HepG2 (cell line): Measurements from ENCODE around the gene LYPD6B. TPM values are rescaled to one million over a fixed set of nuclear protein-coding genes. Genes with fewer than 3 reads are reported as not detected.

Source experiments
- ATAC-seq: fragments of 200-7000 bp; cut with Tn5 transposase; 3 replicates; pipeline ENCODE4 v1.9.1; 2020; ENCODE audit warnings: mild to moderate bottlenecking, moderate library complexity
- BruUV-seq: library from RNA; stranded (reverse); fragments of 400-500 nt; replicated peaks from 2 replicates; lab custom pipeline; 2021; lab: Mats Ljungman, UMichigan
- CTCF ChIA-PET: fragments of 300-600 bp; formaldehyde crosslinking; extraction: SDS; loops from one replicate; lab custom pipeline; 2021; ENCODE audit warnings: low total read pairs, inconsistent platforms, low intra/inter-chr PET ratio; lab: Yijun Ruan, JAX
- POLR2A ChIA-PET: fragments of 350-600 bp; sonication (Branson Sonifier 250); formaldehyde crosslinking; loops from one replicate; lab custom pipeline; 2020; ENCODE audit warnings: antibody characterized with exemption, inconsistent platforms; lab: Yijun Ruan, JAX
- DNase-seq: peaks from one replicate; pipeline ENCODE4 v3.0.0-alpha.2; 2015; ENCODE audit warnings: low spot score
- FAIRE-seq: peaks from 3 replicates; lab custom pipeline; 2011; peaks lifted over from hg19 to GRCh38; lab: Jason Lieb, UNC
- H2AFZ ChIP-seq: one replicate; pipeline ENCODE4 v1.6.1; 2011; ENCODE audit warnings: low read length, inconsistent platforms
- H3K27ac ChIP-seq: fragments of 300-600 bp; 3 replicates; pipeline ENCODE4 v1.8.0; 2011; ENCODE audit warnings: mixed run types, mild to moderate bottlenecking, mixed read lengths, low read length, inconsistent platforms; ENCODE audit not compliant: insufficient read depth; ENCODE audit errors: extremely low read length
- H3K27me3 ChIP-seq, 2 experiments: fragments of 200-600 bp in 1 of 2; 2 replicates in 1 of 2; 3 replicates in 1 of 2; pipeline versions ENCODE4 v1.6.0 to v1.8.0; 2011; ENCODE audit warnings: low read length in 2 of 2, mild to moderate bottlenecking in 2 of 2, moderate library complexity in 2 of 2, inconsistent platforms in 1 of 2; ENCODE audit not compliant: insufficient read depth in 2 of 2, control insufficient read depth in 1 of 2
- H3K36me3 ChIP-seq, 2 experiments: fragments of 200-600 bp in 1 of 2; replicated peaks in 1 of 2; 2 replicates in 1 of 2; 3 replicates in 1 of 2; pipeline versions ENCODE4 v1.5.1 to v1.8.0; 2011; ENCODE audit warnings: low read length in 2 of 2, inconsistent platforms in 1 of 2; ENCODE audit not compliant: insufficient read depth in 2 of 2, control insufficient read depth in 1 of 2
- H3K4me1 ChIP-seq: 2 replicates; pipeline ENCODE4 v1.5.1; 2012; ENCODE audit warnings: low read length, inconsistent platforms; ENCODE audit not compliant: insufficient read depth
- H3K4me2 ChIP-seq: 2 replicates; pipeline ENCODE4 v1.6.0; 2011; ENCODE audit warnings: low read depth, low read length, inconsistent platforms
- H3K4me3 ChIP-seq, 3 experiments: fragments of 200-600 bp in 1 of 3; sonication (generic), shearing (Covaris generic) in 1 of 3; replicated peaks in 1 of 3; 2 replicates each; pipeline ENCODE4 v1.5.1; 2011 to 2016; ENCODE audit warnings: low read length in 3 of 3, inconsistent platforms in 2 of 3, low read depth in 2 of 3, mild to moderate bottlenecking in 2 of 3, control low read depth in 1 of 3, mixed read lengths in 1 of 3; ENCODE audit not compliant: insufficient read depth in 1 of 3
- H3K79me2 ChIP-seq: one replicate; pipeline ENCODE4 v1.6.1; 2011; ENCODE audit warnings: low read length, inconsistent platforms; ENCODE audit not compliant: insufficient read depth
- H3K9ac ChIP-seq: 2 replicates; pipeline ENCODE4 v1.6.0; 2011; ENCODE audit warnings: mild to moderate bottlenecking, low read depth, low read length, inconsistent platforms; ENCODE audit not compliant: insufficient read depth
- H3K9me3 ChIP-seq: 2 replicates; pipeline ENCODE4 v1.5.1; 2012; ENCODE audit warnings: mild to moderate bottlenecking, low read length
- H4K20me1 ChIP-seq: 2 replicates; pipeline ENCODE4 v1.6.0; 2011; ENCODE audit warnings: inconsistent platforms, mild to moderate bottlenecking, low read length, moderate library complexity; ENCODE audit not compliant: insufficient read depth
- AGO2 ChIP-seq: fragments of 200-400 bp; formaldehyde crosslinking; optimal IDR thresholded peaks from 2 replicates; pipeline ENCODE3; 2017; ENCODE audit warnings: mild to moderate bottlenecking, low read depth, low read length, moderate library complexity
- ATF5 ChIP-seq: sonication (generic); formaldehyde crosslinking; IDR thresholded peaks from 2 replicates; pipeline ENCODE4 v1.4.0; 2020; ENCODE audit warnings: mild to moderate bottlenecking, low read depth, missing genetic modification reagents
- CCAR2 ChIP-seq: fragments of 200-400 bp; formaldehyde crosslinking; optimal IDR thresholded peaks from 2 replicates; pipeline ENCODE3; 2018; ENCODE audit warnings: low read depth, mild to moderate bottlenecking, low read length, moderate library complexity
- CREBL2 ChIP-seq: sonication (generic); formaldehyde crosslinking; IDR thresholded peaks from 2 replicates; pipeline ENCODE4 v1.8.1; 2023; ENCODE audit warnings: missing genetic modification reagents, mild to moderate bottlenecking, borderline replicate concordance
- FOXP4 ChIP-seq: sonication (generic); formaldehyde crosslinking; IDR thresholded peaks from 2 replicates; pipeline ENCODE4 v1.4.0; 2020; ENCODE audit warnings: missing genetic modification reagents
- GFI1 ChIP-seq: sonication (generic); formaldehyde crosslinking; IDR thresholded peaks from 2 replicates; pipeline ENCODE4 v1.5.0; 2020; ENCODE audit warnings: missing genetic modification reagents, mild to moderate bottlenecking, borderline replicate concordance
- NFKBIZ ChIP-seq: IDR thresholded peaks from 2 replicates; pipeline ENCODE4 v1.6.1; 2018; ENCODE audit warnings: missing genetic modification reagents, missing compliant biosample characterization
- POLR2A ChIP-seq, 2 experiments: IDR thresholded peaks; 2 replicates each; pipeline ENCODE4 v1.6.1; 2011; ENCODE audit warnings: low read depth in 2 of 2, low read length in 2 of 2, mild to moderate bottlenecking in 1 of 2, moderate library complexity in 1 of 2; ENCODE audit not compliant: insufficient read depth in 1 of 2
- POLR2AphosphoS5 ChIP-seq: IDR thresholded peaks from 2 replicates; pipeline ENCODE4 v1.6.1; 2012; ENCODE audit warnings: low read depth, low read length
- SIX1 ChIP-seq: sonication (generic); formaldehyde crosslinking; IDR thresholded peaks from 2 replicates; pipeline ENCODE4 v1.4.0; 2020; ENCODE audit warnings: missing genetic modification reagents, borderline replicate concordance
- SKIL ChIP-seq: sonication (generic); formaldehyde crosslinking; IDR thresholded peaks from 2 replicates; pipeline ENCODE4 v1.8.0; 2022; ENCODE audit warnings: missing genetic modification reagents, mild to moderate bottlenecking, moderate library complexity, borderline replicate concordance
- SMAD1 ChIP-seq: sonication (generic); formaldehyde crosslinking; IDR thresholded peaks from 2 replicates; pipeline ENCODE4 v1.4.0; 2020; ENCODE audit warnings: missing genetic modification reagents, low read depth, mild to moderate bottlenecking, borderline replicate concordance
- ZNF124 ChIP-seq: sonication (generic); formaldehyde crosslinking; IDR thresholded peaks from 2 replicates; pipeline ENCODE4 v1.4.0; 2020; ENCODE audit warnings: missing genetic modification reagents
- ZNF564 ChIP-seq: sonication (generic); formaldehyde crosslinking; IDR thresholded peaks from 2 replicates; pipeline ENCODE4 v1.8.1; 2023; ENCODE audit warnings: mild to moderate bottlenecking, missing genetic modification reagents
- ZNF616 ChIP-seq: sonication (generic); formaldehyde crosslinking; IDR thresholded peaks from 2 replicates; pipeline ENCODE4 v1.5.0; 2020; ENCODE audit warnings: low read depth, mild to moderate bottlenecking, missing genetic modification reagents
- ZNF629 ChIP-seq: sonication (generic); formaldehyde crosslinking; conservative IDR thresholded peaks from 2 replicates; pipeline ENCODE4 v1.5.0; 2020; ENCODE audit warnings: missing genetic modification reagents
- ZSCAN12 ChIP-seq: sonication (generic); formaldehyde crosslinking; IDR thresholded peaks from 2 replicates; pipeline ENCODE4 v1.9.0; 2021; ENCODE audit warnings: mild to moderate bottlenecking, missing genetic modification reagents
- ZSCAN20 ChIP-seq: sonication (generic); formaldehyde crosslinking; IDR thresholded peaks from 2 replicates; pipeline ENCODE4 v1.4.0; 2020; ENCODE audit warnings: missing genetic modification reagents, mild to moderate bottlenecking, borderline replicate concordance
- ZSCAN22 ChIP-seq: sonication (generic); formaldehyde crosslinking; IDR thresholded peaks from 2 replicates; pipeline ENCODE4 v1.4.0; 2020; ENCODE audit warnings: mild to moderate bottlenecking, missing genetic modification reagents
- WGBS: methylation state at CpG from one replicate; pipeline ENCODE4 v1.1.6; 2017; ENCODE audit warnings: low lambda C conversion rate; 5-methylcytosine and 5-hydroxymethylcytosine counted together
- in situ Hi-C: cut with HindIII; loops from 2 replicates; pipeline ENCODE4 v1.10.0; 2017; ENCODE audit warnings: low pct_unique_long_range_greater_than_20kb; ENCODE audit not compliant: extremely low pct_ligation_motif_present
- intact Hi-C: fragments of 100-400 bp; cut with micrococcal nuclease; formaldehyde crosslinking; loops from one replicate; pipeline ENCODE4 v1.10.0; 2022; ENCODE audit not compliant: unreplicated experiment
- polyA plus RNA-seq, 8 experiments: library from polyadenylated mRNA; depleted of rRNA in 3 of 8; stranded (reverse) in 7 of 8; unstranded in 1 of 8; fragments of >200 nt; fragmentation: Illumina TruSeq in 4 of 8; extraction: Trizol in 4 of 8; gene quantifications; 2 replicates each; pipeline versions ENCODE4 v1.2.1 to v1.2.3, GENCODE V29; 2011 to 2016; ENCODE audit warnings: low read depth in 4 of 8, missing spikeins in 1 of 8, mixed read lengths in 1 of 8; ENCODE audit not compliant: insufficient read depth in 1 of 8
- total RNA-seq, 5 experiments: library from RNA; depleted of rRNA; stranded (reverse); fragments of >200 nt; fragmentation: Illumina TruSeq; extraction: Trizol; gene quantifications; 2 replicates each; pipeline ENCODE4 v1.2.3, GENCODE V29; 2016; ENCODE audit warnings: low read depth in 1 of 5

LYPD6B gene
- total and polyA plus RNA-seq, 2 of the 13 experiments (the other 11 are each of a cell fraction or from before 2014, with no cell fraction given), result not detected

- no peak for TF ChIP-seq ZSCAN20 (CRISPR knock-in tag)
- TF ChIP-seq, all 625 proteins: peak for 0
Measured at GRCh38 chr2:149235816-149236375, 197.4 kb downstream of the LYPD6B start (continued).

- Histone ChIP-seq H3K27ac (no peak overlapping the region), H4K20me1 (no peaks in the 10 kb centered on the region), H3K4me1 (no peaks in the 10 kb centered on the region), H3K9ac (no peak overlapping the region), H2AFZ (no peak overlapping the region), H3K4me3 (no peak overlapping the region), H3K4me2 (no peak overlapping the region), H3K27me3 (no peaks in the 10 kb centered on the region), H3K9me3 (no peaks in the 10 kb centered on the region), H3K79me2 (no peaks in the 10 kb centered on the region), H3K36me3 (no peaks in the 10 kb centered on the region)
- no peak for DNase-seq
- ChIA-PET POLR2A (no interaction called here), CTCF (no interaction called here)
- no peak for FAIRE-seq
- WGBS, result 0% methylated on average over 2 of the region's 2 CpGs
- BruUV-seq, result no TSS peak
- intact Hi-C loops, result no loop called here
- in situ Hi-C loops, result no loop called here
- no peak for ATAC-seq
- no peak for TF ChIP-seq CREBL2 (CRISPR knock-in tag)
- TF ChIP-seq ZNF124 (CRISPR knock-in tag), result no peak
- no peak for TF ChIP-seq CCAR2
- no peak for TF ChIP-seq NFKBIZ (CRISPR knock-in tag)
- no peak for TF ChIP-seq ZNF564 (CRISPR knock-in tag)
- TF ChIP-seq FOXP4 (CRISPR knock-in tag), result no peak
- TF ChIP-seq ZSCAN22 (CRISPR knock-in tag), result no peak
- TF ChIP-seq SKIL (CRISPR knock-in tag), result no peak
- TF ChIP-seq POLR2AphosphoS5, result no peak
- no peak for TF ChIP-seq ATF5
- no peak for TF ChIP-seq AGO2
- no peak for TF ChIP-seq ZNF629 (CRISPR knock-in tag)
- no peak for TF ChIP-seq SMAD1 (CRISPR knock-in tag)
- no peak for TF ChIP-seq ZSCAN12 (CRISPR knock-in tag)
- TF ChIP-seq POLR2A (IDR thresholded peaks at IDR 0.05; ENCODE audit: insufficient read depth in 1 of 2, low read depth in 2 of 2, low read length in 2 of 2), result no peak
- no peak for TF ChIP-seq ZNF616 (CRISPR knock-in tag)
- no peak for TF ChIP-seq GFI1
- no peak for TF ChIP-seq SIX1 (CRISPR knock-in tag)
Measured at GRCh38 chr2:149236410-149236809, 197.9 kb downstream of the LYPD6B start.
